Subcutaneous abdominal adipose tissue (tissue), 5 donors: ENCODE results near the gene MIA2.

ENCODE experiments used
- H3K27ac ChIP-seq: one replicate; pipeline ENCODE4 v1.7.0; 2013; ENCODE audit warnings: low read depth, mild to moderate bottlenecking, inconsistent platforms, low read length, moderate library complexity
- H3K27me3 ChIP-seq, 5 donors: one replicate each; pipeline ENCODE4 v1.7.0; 2013; ENCODE audit warnings: low read length in 5 of 5, inconsistent platforms in 1 of 5; ENCODE audit not compliant: control insufficient read depth in 5 of 5, insufficient read depth in 4 of 5
- H3K36me3 ChIP-seq, 5 donors: one replicate each; pipeline ENCODE4 v1.7.0; 2013; ENCODE audit warnings: low read length in 5 of 5; ENCODE audit not compliant: control insufficient read depth in 5 of 5, insufficient read depth in 5 of 5
- H3K4me1 ChIP-seq, 5 donors: one replicate each; pipeline ENCODE4 v1.7.0; 2013; ENCODE audit warnings: low read length in 5 of 5, mild to moderate bottlenecking in 3 of 5, moderate library complexity in 1 of 5; ENCODE audit not compliant: control insufficient read depth in 5 of 5, insufficient read depth in 5 of 5
- H3K4me3 ChIP-seq, 5 donors: one replicate each; pipeline ENCODE4 v1.7.0; 2013; ENCODE audit warnings: low read length in 5 of 5, low read depth in 1 of 5
- H3K9ac ChIP-seq, 5 donors: one replicate each; pipeline ENCODE4 v1.7.0; 2013; ENCODE audit warnings: low read length in 5 of 5, mild to moderate bottlenecking in 4 of 5, moderate library complexity in 3 of 5
- H3K9me3 ChIP-seq, 5 donors: one replicate each; pipeline ENCODE4 v1.7.0; 2013; ENCODE audit warnings: low read length in 5 of 5; ENCODE audit not compliant: control insufficient read depth in 5 of 5
- donor health status: healthy.
- donor health status: healthy.
- donor health status: healthy.
- donor health status: healthy.
- donor health status: healthy.

The MIA2 gene

GRCh38 chr14:39398382-39398781, 164.7 kb downstream of the MIA2 start:
- H3K36me3 ChIP-seq, result peaks cover 31 to 53% (median 39%) of the 10 kb centered on the region in 5 donors
- H3K4me3 ChIP-seq, result no peak overlapping the region
- no peak overlapping the region for H3K9ac ChIP-seq
- no peaks in the 10 kb centered on the region for H3K27me3 ChIP-seq
- H3K4me1 ChIP-seq, result no peaks in the 10 kb centered on the region
- no peaks in the 10 kb centered on the region for H3K9me3 ChIP-seq
- H3K27ac ChIP-seq, result no peak overlapping the region

- Histone ChIP-seq H3K4me3 (no peak overlapping the region), H3K36me3 (peaks cover under 1 to 5% (median under 1%) of the 10 kb centered on the region in 5 donors), H3K4me1 (peaks cover 0 to 3% (median 0%) of the 10 kb centered on the region in 5 donors), H3K27ac (no peak overlapping the region), H3K9ac (no peak overlapping the region), H3K9me3 (no peaks in the 10 kb centered on the region), H3K27me3 (no peaks in the 10 kb centered on the region)
Observed at GRCh38 chr14:39406560-39406959, 172.8 kb downstream of the MIA2 start.

GRCh38 chr14:39416072-39416471, 182.4 kb downstream of the MIA2 start:
- H3K27ac ChIP-seq, result no peak overlapping the region
- peaks cover 4 to 12% (median 6%) of the 10 kb centered on the region in 5 donors for H3K9me3 ChIP-seq
- H3K9ac ChIP-seq, result no peak overlapping the region
- H3K36me3 ChIP-seq, result peaks cover 0 to 4% (median 0%) of the 10 kb centered on the region in 5 donors
- no peaks in the 10 kb centered on the region for H3K27me3 ChIP-seq
- peaks cover 0 to 6% (median 0%) of the 10 kb centered on the region in 5 donors for H3K4me1 ChIP-seq
- no peak overlapping the region for H3K4me3 ChIP-seq

GRCh38 chr14:39417014-39417413, 183.3 kb downstream of the MIA2 start:
- Histone ChIP-seq H3K27me3 (no peaks in the 10 kb centered on the region), H3K9me3 (peaks cover 4 to 12% (median 6%) of the 10 kb centered on the region in 5 donors), H3K4me3 (no peak overlapping the region), H3K4me1 (peaks cover 0 to 14% (median 3%) of the 10 kb centered on the region in 5 donors), H3K9ac (no peak overlapping the region), H3K36me3 (peaks cover 0 to 4% (median 0%) of the 10 kb centered on the region in 5 donors), H3K27ac (no peak overlapping the region)

- H3K27me3 ChIP-seq, result no peaks in the 10 kb centered on the region
- peaks cover 0 to 25% (median 8%) of the 10 kb centered on the region in 5 donors for H3K4me1 ChIP-seq
- no peak overlapping the region for H3K9ac ChIP-seq
- H3K36me3 ChIP-seq, result peaks cover 0 to 4% (median 0%) of the 10 kb centered on the region in 5 donors
- peak overlapping the region; percentile 9 for H3K27ac ChIP-seq
- peaks cover 4 to 12% (median 6%) of the 10 kb centered on the region in 5 donors for H3K9me3 ChIP-seq
- H3K4me3 ChIP-seq, result no peak overlapping the region
Observed at GRCh38 chr14:39419272-39419671, 185.6 kb downstream of the MIA2 start.

- H3K4me1 ChIP-seq, result peaks cover 4 to 33% (median 18%) of the 10 kb centered on the region in 5 donors
- H3K9ac ChIP-seq, result no peak overlapping the region
- no peaks in the 10 kb centered on the region for H3K27me3 ChIP-seq
- no peak overlapping the region for H3K4me3 ChIP-seq
- H3K36me3 ChIP-seq, result no peaks in the 10 kb centered on the region
- peaks cover 0 to under 1% (median 0%) of the 10 kb centered on the region in 5 donors for H3K9me3 ChIP-seq
- H3K27ac ChIP-seq, result peak overlapping the region; percentile 69
Observed at GRCh38 chr14:39422243-39422642, 188.5 kb downstream of the MIA2 start.

GRCh38 chr14:39423793-39424192, 190.1 kb downstream of the MIA2 start:
- H3K27me3 ChIP-seq, result no peaks in the 10 kb centered on the region
- peaks cover 4 to 40% (median 23%) of the 10 kb centered on the region in 5 donors for H3K4me1 ChIP-seq
- H3K36me3 ChIP-seq, result no peaks in the 10 kb centered on the region
- H3K9me3 ChIP-seq, result no peaks in the 10 kb centered on the region
- H3K9ac ChIP-seq, result no peak overlapping the region
- H3K27ac ChIP-seq, result no peak overlapping the region
- H3K4me3 ChIP-seq, result no peak overlapping the region

GRCh38 chr14:39425947-39426346, 192.2 kb downstream of the MIA2 start:
- H3K36me3 ChIP-seq, result no peaks in the 10 kb centered on the region
- H3K9me3 ChIP-seq, result no peaks in the 10 kb centered on the region

GRCh38 chr14:39426605-39427004, 192.9 kb downstream of the MIA2 start:
- Histone ChIP-seq H3K27me3 (no peaks in the 10 kb centered on the region), H3K9ac (peak overlapping the region in 4 of 5 donors; percentile 2 to 57 (median 20)), H3K4me1 (peaks cover 7 to 57% (median 49%) of the 10 kb centered on the region in 5 donors), H3K9me3 (no peaks in the 10 kb centered on the region), H3K36me3 (no peaks in the 10 kb centered on the region), H3K4me3 (no peak overlapping the region), H3K27ac (peak overlapping the region; percentile 33)

More at GRCh38 chr14:39425947-39426346, 192.2 kb downstream of the MIA2 start:
- Histone ChIP-seq H3K4me1 (peaks cover 7 to 56% (median 44%) of the 10 kb centered on the region in 5 donors), H3K9ac (peak overlapping the region in 1 of 5 donors; percentile 57), H3K27me3 (no peaks in the 10 kb centered on the region), H3K27ac (no peak overlapping the region), H3K4me3 (no peak overlapping the region)

GRCh38 chr14:39428118-39428517, 194.4 kb downstream of the MIA2 start:
- H3K27ac ChIP-seq, result no peak overlapping the region
- no peak overlapping the region for H3K4me3 ChIP-seq
- H3K4me1 ChIP-seq, result peaks cover 7 to 47% (median 43%) of the 10 kb centered on the region in 5 donors
- no peaks in the 10 kb centered on the region for H3K9me3 ChIP-seq
- H3K27me3 ChIP-seq, result no peaks in the 10 kb centered on the region
- H3K9ac ChIP-seq, result no peak overlapping the region
- H3K36me3 ChIP-seq, result no peaks in the 10 kb centered on the region
